OCI-LY1 (cell line): ENCODE results near the gene IL15RA.

Experiments used
- H2AFZ ChIP-seq: fragments of 200-600 bp; sonication (generic), shearing (Covaris generic); 2 replicates; pipeline ENCODE4 v1.6.0; 2014; ENCODE audit warnings: antibody characterized with exemption, mild to moderate bottlenecking, low read length
- H3F3A ChIP-seq: fragments of 200-600 bp; sonication (generic), shearing (Covaris generic); 2 replicates; pipeline ENCODE4 v1.6.0; 2014; ENCODE audit warnings: mild to moderate bottlenecking, antibody characterized with exemption, low read length, moderate library complexity; ENCODE audit not compliant: insufficient read depth
- H3K27ac ChIP-seq: fragments of 200-600 bp; sonication (generic); 2 replicates; pipeline ENCODE4 v1.5.1; 2014; ENCODE audit warnings: low read length, mixed run types, mild to moderate bottlenecking, low read depth; ENCODE audit not compliant: poor library complexity, severe bottlenecking
- H3K27me3 ChIP-seq: fragments of 200-600 bp; sonication (generic); 2 replicates; pipeline ENCODE4 v1.6.0; 2014; ENCODE audit warnings: antibody characterized with exemption, mild to moderate bottlenecking, low read length, moderate library complexity; ENCODE audit not compliant: insufficient read depth
- H3K36me3 ChIP-seq: fragments of 200-600 bp; sonication (generic); 2 replicates; pipeline ENCODE4 v1.6.1; 2014; ENCODE audit warnings: mild to moderate bottlenecking, antibody characterized with exemption, low read length, moderate library complexity, mixed read lengths; ENCODE audit not compliant: insufficient read depth
- H3K4me1 ChIP-seq: fragments of 200-600 bp; sonication (generic); 2 replicates; pipeline ENCODE4 v1.5.1; 2014; ENCODE audit warnings: mild to moderate bottlenecking, low read length, moderate library complexity; ENCODE audit not compliant: insufficient read depth, severe bottlenecking
- H3K4me2 ChIP-seq: fragments of 200-600 bp; sonication (generic), shearing (Covaris generic); 2 replicates; pipeline ENCODE4 v1.6.1; 2014; ENCODE audit warnings: low read length
- H3K4me3 ChIP-seq: fragments of 200-600 bp; sonication (generic); 2 replicates; pipeline ENCODE4 v1.5.1; 2014; ENCODE audit warnings: low read length, low read depth, mild to moderate bottlenecking, mixed read lengths; ENCODE audit not compliant: poor library complexity, severe bottlenecking
- H3K79me2 ChIP-seq: fragments of 200-600 bp; shearing (Covaris generic); 2 replicates; pipeline ENCODE4 v1.6.1; 2016; ENCODE audit warnings: mixed run types, low read length, mixed read lengths; ENCODE audit not compliant: insufficient read depth
- H3K9ac ChIP-seq: fragments of 200-600 bp; sonication (generic), shearing (Covaris generic); 2 replicates; pipeline ENCODE4 v1.6.1; 2014; ENCODE audit warnings: mild to moderate bottlenecking, low read length, mixed read lengths
- H3K9me2 ChIP-seq: fragments of 200-600 bp; sonication (generic), shearing (Covaris generic); 2 replicates; pipeline ENCODE4 v1.6.1; 2014; ENCODE audit warnings: low read depth, mild to moderate bottlenecking, low read length, mixed read lengths
- H3K9me3 ChIP-seq: fragments of 200-600 bp; shearing (Covaris generic); 2 replicates; pipeline ENCODE4 v1.6.1; 2014; ENCODE audit warnings: low read length, mixed read lengths
- H4K20me1 ChIP-seq: fragments of 200-600 bp; sonication (generic), shearing (Covaris generic); 2 replicates; pipeline ENCODE4 v1.6.0; 2016; ENCODE audit warnings: mild to moderate bottlenecking, low read length; ENCODE audit not compliant: insufficient read depth
- CTCF ChIP-seq: fragments of 200-600 bp; sonication (generic), shearing (Covaris generic); IDR thresholded peaks from 2 replicates; pipeline ENCODE4 v1.5.1; 2017; ENCODE audit warnings: mild to moderate bottlenecking, antibody characterized with exemption, low read length, moderate library complexity, mixed read lengths
- EZH2 ChIP-seq: fragments of 200-600 bp; sonication (generic), shearing (Covaris generic); IDR thresholded peaks from 2 replicates; pipeline ENCODE4 v1.8.0; 2017; ENCODE audit warnings: borderline replicate concordance, mixed run types, mild to moderate bottlenecking, antibody characterized with exemption, low read length, moderate library complexity, mixed read lengths

Gene IL15RA

GRCh38 chr10:5938291-5938690 lies 39.1 kb downstream of the IL15RA start:
- H3K27me3 ChIP-seq, result no peaks in the 10 kb centered on the region
- H3K9me3 ChIP-seq, result no peaks in the 10 kb centered on the region
- no peaks in the 10 kb centered on the region for H3K9me2 ChIP-seq
- TF ChIP-seq EZH2, result no peak
- TF ChIP-seq CTCF, result no peak
- no peak overlapping the region for H3K9ac ChIP-seq
- H3K4me2 ChIP-seq, result no peak overlapping the region
- H3K4me1 ChIP-seq, result no peaks in the 10 kb centered on the region
- peaks cover 30% of the 10 kb centered on the region for H3K36me3 ChIP-seq
- H3K79me2 ChIP-seq, result no peaks in the 10 kb centered on the region
- no peak overlapping the region for H3K4me3 ChIP-seq
- H3K27ac ChIP-seq, result no peak overlapping the region
- H4K20me1 ChIP-seq, result no peaks in the 10 kb centered on the region
- no peaks in the 10 kb centered on the region for H3F3A ChIP-seq
- H2AFZ ChIP-seq, result no peak overlapping the region

GRCh38 chr10:5937016-5937415 lies 40.3 kb downstream of the IL15RA start:
- TF ChIP-seq EZH2 (no peak), CTCF (no peak)
- no peak overlapping the region for H3K4me3 ChIP-seq
- H3K27ac ChIP-seq, result no peak overlapping the region
- no peaks in the 10 kb centered on the region for H3K9me3 ChIP-seq
- no peak overlapping the region for H2AFZ ChIP-seq
- H3F3A ChIP-seq, result no peaks in the 10 kb centered on the region
- H3K4me1 ChIP-seq, result no peaks in the 10 kb centered on the region
- no peak overlapping the region for H3K4me2 ChIP-seq
- no peak overlapping the region for H3K9ac ChIP-seq
- no peaks in the 10 kb centered on the region for H4K20me1 ChIP-seq
- H3K27me3 ChIP-seq, result no peaks in the 10 kb centered on the region
- H3K36me3 ChIP-seq, result peaks cover 41% of the 10 kb centered on the region
- H3K79me2 ChIP-seq, result no peaks in the 10 kb centered on the region
- no peaks in the 10 kb centered on the region for H3K9me2 ChIP-seq

GRCh38 chr10:5935628-5936027 lies 41.7 kb downstream of the IL15RA start:
- no peak overlapping the region for H2AFZ ChIP-seq

More at GRCh38 chr10:5935628-5936027, 41.7 kb downstream of the IL15RA start:
- Histone ChIP-seq H4K20me1 (no peaks in the 10 kb centered on the region), H3K9me2 (no peaks in the 10 kb centered on the region), H3K27me3 (no peaks in the 10 kb centered on the region), H3K4me3 (no peak overlapping the region), H3F3A (no peaks in the 10 kb centered on the region), H3K79me2 (no peaks in the 10 kb centered on the region), H3K36me3 (peaks cover 48% of the 10 kb centered on the region), H3K4me1 (no peaks in the 10 kb centered on the region), H3K27ac (no peak overlapping the region), H3K4me2 (no peak overlapping the region), H3K9me3 (no peaks in the 10 kb centered on the region), H3K9ac (no peak overlapping the region)
- TF ChIP-seq EZH2 (no peak), CTCF (no peak)
